BJ (cell line): Measurements from ENCODE around the gene AFF1. TPM values are rescaled to one million over a fixed set of nuclear protein-coding genes. Genes with fewer than 3 reads are reported as not detected.

Source experiments
- CTCF ChIA-PET: fragments of 350-600 bp; formaldehyde crosslinking; extraction: SDS; loops from one replicate; lab custom pipeline; 2021; ENCODE audit warnings: antibody characterized with exemption, inconsistent platforms; lab: Yijun Ruan, JAX
- POLR2A ChIA-PET: fragments of 300-600 bp; sonication (Branson Sonifier 250); formaldehyde crosslinking; extraction: SDS; loops from one replicate; lab custom pipeline; 2021; ENCODE audit warnings: antibody characterized with exemption; lab: Charles Lee
- DNase-seq: peaks from one replicate; pipeline ENCODE4 v3.0.0-alpha.2; 2011; ENCODE audit warnings: low read depth
- H3K27me3 ChIP-seq: 2 replicates; pipeline ENCODE4 v1.6.0; 2011; ENCODE audit warnings: low read length; ENCODE audit not compliant: control insufficient read depth, insufficient read depth
- H3K36me3 ChIP-seq: 2 replicates; pipeline ENCODE4 v1.5.1; 2011; ENCODE audit warnings: low read length; ENCODE audit not compliant: control insufficient read depth, insufficient read depth
- H3K4me3 ChIP-seq: 2 replicates; pipeline ENCODE4 v1.5.1; 2011; ENCODE audit warnings: low read depth, mild to moderate bottlenecking, control low read depth, low read length
- polyA plus RNA-seq: library from polyadenylated mRNA; depleted of rRNA; stranded (reverse); fragments of >200 nt; gene quantifications from 2 replicates; pipeline ENCODE4 v1.2.3, GENCODE V29; 2011
- TF ChIP-seq, protein P1 (sequence below): IDR thresholded peaks from 2 replicates; pipeline ENCODE4 v1.5.1; 2011; ENCODE audit warnings: low read depth, mild to moderate bottlenecking, control low read depth, inconsistent platforms, low read length, moderate library complexity; ENCODE audit not compliant: insufficient read depth

The AFF1 gene
- polyA plus RNA-seq, 1 experiment = 11.0 TPM

DNA sequence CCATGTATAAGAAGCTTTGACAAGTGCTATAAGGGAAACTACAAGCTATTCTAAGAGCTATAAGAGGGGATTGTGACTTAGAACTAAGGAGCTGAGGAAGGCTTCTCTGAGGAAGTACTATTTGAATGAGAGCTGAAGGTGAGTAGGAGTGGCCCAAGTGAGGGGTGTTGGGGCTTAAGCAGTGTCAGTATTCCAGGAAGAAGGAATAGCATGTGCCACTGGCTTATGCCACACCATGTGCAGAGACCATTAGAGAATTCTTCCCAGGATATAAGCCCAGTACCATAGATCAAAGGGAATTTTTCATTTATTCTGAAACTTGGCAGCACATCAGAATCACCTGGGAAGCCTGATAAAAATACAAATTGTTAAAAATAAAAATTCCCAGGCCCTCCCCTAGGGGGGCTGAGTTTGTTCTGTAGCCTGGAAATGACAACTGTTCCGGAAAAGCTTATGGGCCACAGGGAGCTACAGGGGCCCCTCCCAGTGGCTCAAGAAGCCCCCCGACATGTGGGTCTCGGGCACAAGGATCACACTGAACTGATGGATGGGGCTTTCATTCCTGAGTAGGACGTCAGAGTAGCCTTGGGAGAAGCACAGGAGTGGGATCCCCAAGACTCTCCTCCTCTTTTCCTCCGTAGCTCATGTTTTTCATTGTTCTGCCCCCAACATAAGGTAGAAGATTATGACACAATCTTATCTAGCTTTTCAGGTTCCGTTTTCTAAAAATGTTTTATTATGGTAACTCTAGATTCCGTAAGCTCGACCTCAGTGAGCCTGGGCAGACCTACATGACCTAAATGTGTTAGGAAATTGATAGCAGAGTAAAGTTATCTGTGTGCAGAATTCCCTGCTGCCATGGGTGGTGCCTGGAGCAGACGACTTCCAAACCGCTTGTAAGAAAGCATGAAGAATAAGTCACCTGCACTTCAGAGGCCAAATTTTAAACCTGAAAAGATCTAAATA lies 119.3 kb downstream of the AFF1 start:
- POLR2A ChIA-PET = no interaction called here
- no peak for DNase-seq
- H3K4me3 ChIP-seq = no peak overlapping the region
- TF ChIP-seq, protein P1, sequence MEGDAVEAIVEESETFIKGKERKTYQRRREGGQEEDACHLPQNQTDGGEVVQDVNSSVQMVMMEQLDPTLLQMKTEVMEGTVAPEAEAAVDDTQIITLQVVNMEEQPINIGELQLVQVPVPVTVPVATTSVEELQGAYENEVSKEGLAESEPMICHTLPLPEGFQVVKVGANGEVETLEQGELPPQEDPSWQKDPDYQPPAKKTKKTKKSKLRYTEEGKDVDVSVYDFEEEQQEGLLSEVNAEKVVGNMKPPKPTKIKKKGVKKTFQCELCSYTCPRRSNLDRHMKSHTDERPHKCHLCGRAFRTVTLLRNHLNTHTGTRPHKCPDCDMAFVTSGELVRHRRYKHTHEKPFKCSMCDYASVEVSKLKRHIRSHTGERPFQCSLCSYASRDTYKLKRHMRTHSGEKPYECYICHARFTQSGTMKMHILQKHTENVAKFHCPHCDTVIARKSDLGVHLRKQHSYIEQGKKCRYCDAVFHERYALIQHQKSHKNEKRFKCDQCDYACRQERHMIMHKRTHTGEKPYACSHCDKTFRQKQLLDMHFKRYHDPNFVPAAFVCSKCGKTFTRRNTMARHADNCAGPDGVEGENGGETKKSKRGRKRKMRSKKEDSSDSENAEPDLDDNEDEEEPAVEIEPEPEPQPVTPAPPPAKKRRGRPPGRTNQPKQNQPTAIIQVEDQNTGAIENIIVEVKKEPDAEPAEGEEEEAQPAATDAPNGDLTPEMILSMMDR = no peak
- 0 out of 2 replicates have a peak, but pooled peaks cover 1% of the 10 kb centered on the region for H3K36me3 ChIP-seq
- no peaks in the 10 kb centered on the region for H3K27me3 ChIP-seq
- CTCF ChIA-PET = interaction anchor here (0.9 to 2.2 kb wide), 5 partner anchors 9 to 44 kb away, joined by 3 to 7 read pairs (median 3); no protein-coding TSS in a partner anchor

DNA sequence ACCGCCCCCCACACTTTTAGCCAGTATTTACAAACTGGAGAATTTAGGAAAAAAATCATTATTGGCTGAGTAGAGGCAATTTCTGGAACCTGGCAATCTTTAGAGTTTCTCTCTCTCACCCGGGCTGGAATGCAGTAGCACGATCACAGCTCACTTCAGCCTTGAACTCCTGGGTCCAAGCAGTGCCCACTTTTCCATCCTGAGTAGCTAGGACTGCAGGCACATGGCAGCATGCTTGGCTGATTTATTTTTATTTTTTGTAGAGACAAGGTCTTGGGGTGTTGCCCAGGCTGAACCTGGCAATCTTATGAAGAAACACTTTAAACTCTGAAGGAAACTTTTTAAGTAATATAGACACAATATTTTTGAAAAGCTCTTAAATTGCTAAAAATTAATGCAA lies 120.1 kb downstream of the AFF1 start:
- no peak for DNase-seq
- ChIA-PET POLR2A (no interaction called here), CTCF (interaction anchor here (1.1 to 2.2 kb wide), 4 partner anchors 13 to 44 kb away, joined by 3 to 7 read pairs (median 4); no protein-coding TSS in a partner anchor)
- Histone ChIP-seq H3K36me3 (no peaks in the 10 kb centered on the region), H3K4me3 (no peak overlapping the region), H3K27me3 (no peaks in the 10 kb centered on the region)
- TF ChIP-seq, protein P1 = no peak

DNA sequence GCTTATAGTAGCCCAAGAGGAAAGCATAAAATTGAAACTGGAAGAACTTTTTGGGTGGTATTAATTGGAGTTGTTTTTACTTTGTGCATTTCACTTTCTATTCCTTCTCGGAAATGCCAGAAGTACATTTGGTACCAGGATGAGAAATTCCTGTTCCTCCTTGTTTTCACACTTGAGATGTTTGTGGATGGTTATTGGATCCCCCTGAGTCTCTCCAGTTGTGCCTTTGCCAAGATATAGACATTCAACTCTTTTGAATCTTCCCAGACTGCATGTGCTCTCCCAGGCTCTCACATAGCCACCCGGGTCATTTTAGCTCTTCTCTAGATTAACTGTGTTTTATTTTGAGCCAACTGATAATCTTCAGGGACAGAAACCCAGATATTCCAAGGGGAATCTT lies 120.5 kb downstream of the AFF1 start:
- Histone ChIP-seq H3K4me3 (no peak overlapping the region), H3K27me3 (no peaks in the 10 kb centered on the region), H3K36me3 (no peaks in the 10 kb centered on the region)
- POLR2A ChIA-PET = no interaction called here
- DNase-seq = no peak
- TF ChIP-seq, protein P1 = no peak
- CTCF ChIA-PET = interaction anchor here (1.2 to 2.2 kb wide), 4 partner anchors 13 to 133 kb away, joined by 3 to 7 read pairs (median 5); no protein-coding TSS in a partner anchor

DNA sequence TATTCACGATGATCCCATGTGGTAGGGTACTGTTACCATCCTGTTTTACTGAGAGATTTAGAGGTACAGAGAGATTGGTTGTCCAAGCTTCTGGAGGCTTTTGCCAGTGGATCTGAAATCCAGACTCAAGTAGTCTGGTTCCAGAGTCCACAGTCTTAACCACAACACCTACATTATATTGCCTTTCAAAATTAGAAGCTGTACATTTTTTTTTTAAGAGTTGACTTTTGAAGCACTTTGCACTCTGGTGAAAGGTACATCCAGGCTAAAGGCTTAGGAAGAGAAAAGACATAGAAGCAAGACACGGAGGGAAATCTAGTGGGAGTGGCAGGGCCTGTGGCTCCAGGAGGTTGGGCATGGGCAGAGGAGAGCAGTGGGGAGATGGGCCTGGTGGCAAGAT lies 122.1 kb downstream of the AFF1 start:
- Histone ChIP-seq H3K4me3 (no peak overlapping the region), H3K27me3 (no peaks in the 10 kb centered on the region), H3K36me3 (no peaks in the 10 kb centered on the region)
- TF ChIP-seq, protein P1 = no peak
- POLR2A ChIA-PET = no interaction called here
- no peak for DNase-seq
- CTCF ChIA-PET = interaction anchor here (1.0 to 1.4 kb wide), 2 partner anchors 10 to 36 kb away, joined by 3 to 5 read pairs; no protein-coding TSS in a partner anchor

DNA sequence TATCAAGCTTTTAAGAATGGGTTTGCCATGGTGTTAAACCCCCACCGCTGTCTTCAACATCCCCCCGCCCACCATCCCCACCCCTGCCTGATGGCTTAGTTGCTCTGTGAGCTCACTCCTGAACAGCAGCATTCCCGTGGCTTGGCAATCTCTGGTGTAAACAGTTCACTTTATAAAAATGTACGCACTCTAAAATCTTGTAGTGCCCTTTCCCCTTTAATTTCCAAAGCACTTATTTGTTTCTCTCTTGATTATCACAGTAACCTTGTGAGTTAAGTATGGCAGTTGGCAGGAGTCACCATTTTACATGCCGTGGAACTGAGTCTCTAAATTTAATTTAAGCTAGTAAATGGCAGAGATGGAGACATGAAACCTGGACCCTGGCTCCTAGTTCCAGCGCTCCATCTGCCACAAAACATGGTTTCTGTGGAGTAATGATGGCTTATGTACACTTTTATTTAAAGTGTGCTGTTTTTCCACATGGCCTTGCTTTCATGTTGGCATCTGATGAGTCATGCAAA lies 123.1 kb downstream of the AFF1 start:
- no peak for DNase-seq

More for the DNA sequence above, 123.1 kb downstream of the AFF1 start:
- Histone ChIP-seq H3K36me3 (no peaks in the 10 kb centered on the region), H3K27me3 (no peaks in the 10 kb centered on the region), H3K4me3 (no peak overlapping the region)
- ChIA-PET POLR2A (no interaction called here), CTCF (interaction anchor here (1.4 to 1.5 kb wide), 2 partner anchors 14 to 35 kb away, joined by 5 to 7 read pairs; no protein-coding TSS in a partner anchor)
- TF ChIP-seq, protein P1 = no peak
